Measurements from ENCODE around the gene PLOD3. TPM values are rescaled to one million over a fixed set of nuclear protein-coding genes. Genes with fewer than 3 reads are reported as not detected.
A peak's percentile ranks its signal among the peaks of the same experiment; 100 is the strongest.
"Not testable (repeated sequence)": the region's sequence is repeated elsewhere in the genome, so short reads cannot be mapped to it uniquely, and the experiment has no call there.

PLOD3 gene
- total RNA-seq, 2 donors from 2014 or later, result 31.5 to 55.9 TPM

DNA sequence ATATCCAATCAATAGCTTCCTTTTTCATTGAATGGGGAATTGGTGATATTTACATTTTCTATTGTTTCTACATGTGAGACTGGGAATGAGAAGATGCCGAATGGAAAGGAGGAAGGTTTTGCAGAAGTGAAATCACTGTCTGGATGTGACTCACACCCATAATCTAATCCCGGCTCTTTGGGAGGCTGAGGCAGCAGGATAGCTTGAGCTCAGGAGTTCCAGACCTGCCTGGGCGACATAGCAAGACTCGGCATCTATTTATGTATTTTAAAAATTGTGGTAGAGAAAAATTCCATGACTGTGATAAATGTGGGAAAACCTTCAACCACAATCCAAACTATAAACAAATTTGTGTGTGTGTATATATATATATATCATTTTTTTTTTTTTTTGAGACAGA lies 38.4 kb upstream of the PLOD3 start:
- H3K4me1 ChIP-seq (ENCODE audit: control insufficient read depth in 1 of 2, low read depth in 2 of 2), result peaks cover 7 to 9% of the 10 kb centered on the region in 2 donors
- H3K27me3 ChIP-seq (replicated peaks; ENCODE audit: insufficient read depth), result no peaks in the 10 kb centered on the region
- TF ChIP-seq, protein P1, sequence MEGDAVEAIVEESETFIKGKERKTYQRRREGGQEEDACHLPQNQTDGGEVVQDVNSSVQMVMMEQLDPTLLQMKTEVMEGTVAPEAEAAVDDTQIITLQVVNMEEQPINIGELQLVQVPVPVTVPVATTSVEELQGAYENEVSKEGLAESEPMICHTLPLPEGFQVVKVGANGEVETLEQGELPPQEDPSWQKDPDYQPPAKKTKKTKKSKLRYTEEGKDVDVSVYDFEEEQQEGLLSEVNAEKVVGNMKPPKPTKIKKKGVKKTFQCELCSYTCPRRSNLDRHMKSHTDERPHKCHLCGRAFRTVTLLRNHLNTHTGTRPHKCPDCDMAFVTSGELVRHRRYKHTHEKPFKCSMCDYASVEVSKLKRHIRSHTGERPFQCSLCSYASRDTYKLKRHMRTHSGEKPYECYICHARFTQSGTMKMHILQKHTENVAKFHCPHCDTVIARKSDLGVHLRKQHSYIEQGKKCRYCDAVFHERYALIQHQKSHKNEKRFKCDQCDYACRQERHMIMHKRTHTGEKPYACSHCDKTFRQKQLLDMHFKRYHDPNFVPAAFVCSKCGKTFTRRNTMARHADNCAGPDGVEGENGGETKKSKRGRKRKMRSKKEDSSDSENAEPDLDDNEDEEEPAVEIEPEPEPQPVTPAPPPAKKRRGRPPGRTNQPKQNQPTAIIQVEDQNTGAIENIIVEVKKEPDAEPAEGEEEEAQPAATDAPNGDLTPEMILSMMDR (IDR thresholded peaks at IDR 0.05), result no peak
- no peak overlapping the region for H3K27ac ChIP-seq
- H3K36me3 ChIP-seq, result no peaks in the 10 kb centered on the region
- no peak overlapping the region for H3K4me3 ChIP-seq
- DNase-seq (ENCODE audit: low spot score), result no peak
- no peaks in the 10 kb centered on the region for H3K9me3 ChIP-seq
- ATAC-seq (ENCODE audit: insufficient number of reproducible peaks, low FRiP score, low read depth), result no peak

DNA sequence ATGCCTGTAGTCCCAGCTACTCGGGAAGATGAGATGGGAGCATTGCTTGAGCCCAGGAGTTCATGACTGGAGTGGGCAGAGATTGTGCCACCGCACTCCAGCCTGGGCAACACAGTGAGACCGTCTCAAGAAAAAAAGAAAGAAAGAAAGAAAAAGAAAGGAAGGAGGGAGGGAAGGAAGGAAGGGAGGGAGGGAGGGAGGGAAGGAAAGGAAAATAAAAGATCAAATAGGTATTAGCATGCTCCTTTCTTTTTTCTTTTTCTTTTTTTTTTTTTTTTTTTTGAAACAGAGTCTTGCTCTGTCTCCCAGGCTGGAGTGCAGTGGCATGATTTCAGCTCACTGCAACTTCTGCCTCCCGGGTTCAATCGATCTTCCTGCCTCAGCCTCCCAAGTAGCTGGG lies 35.8 kb upstream of the PLOD3 start:
- not testable (repeated sequence) for ATAC-seq (ENCODE audit: insufficient number of reproducible peaks, low FRiP score, low read depth); H3K9me3 ChIP-seq; H3K27ac ChIP-seq; H3K27me3 ChIP-seq (replicated peaks; ENCODE audit: insufficient read depth); DNase-seq (ENCODE audit: low spot score); H3K4me3 ChIP-seq
- peaks cover 13 to 16% of the 10 kb centered on the region in 2 donors for H3K4me1 ChIP-seq (ENCODE audit: control insufficient read depth in 1 of 2, low read depth in 2 of 2)
- H3K36me3 ChIP-seq, result peaks cover 10% of the 10 kb centered on the region

DNA sequence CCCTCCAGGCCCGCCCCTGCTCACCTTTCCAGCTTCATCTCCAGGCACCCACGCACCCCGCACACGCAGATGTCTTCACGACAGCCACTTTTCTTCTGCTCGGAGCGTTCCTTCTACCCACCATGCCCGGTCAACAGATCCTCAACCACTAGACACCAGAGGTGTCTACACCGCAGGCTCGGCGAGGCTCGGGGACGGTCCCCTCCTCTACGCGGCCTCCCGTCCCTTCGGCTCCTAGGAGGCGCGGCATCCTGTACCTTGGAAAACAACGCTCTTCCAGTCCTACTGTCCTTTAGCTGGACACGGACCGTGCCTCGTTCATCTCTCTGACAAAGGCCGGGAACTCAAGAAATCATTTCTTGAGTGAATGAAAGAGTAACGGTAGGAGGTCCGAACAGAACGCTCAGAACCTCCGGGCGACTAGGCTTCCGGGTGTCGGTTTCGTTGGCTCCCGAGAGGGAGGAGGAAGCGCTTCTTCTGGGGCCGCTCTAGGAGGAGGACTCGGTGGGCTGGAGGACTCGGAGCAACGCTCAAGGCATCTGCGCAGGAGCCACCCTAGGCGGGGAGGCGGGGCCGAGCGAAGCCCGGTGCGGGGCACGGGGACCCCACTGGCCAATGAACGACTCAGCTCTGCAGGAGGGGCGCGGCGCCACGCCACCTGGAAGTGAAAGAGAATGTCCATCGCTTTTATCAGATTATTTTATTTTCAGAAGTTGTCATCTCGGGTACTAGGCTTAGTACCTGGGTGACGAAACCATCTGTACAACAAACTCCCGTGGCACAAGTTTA lies 34.7 kb upstream of the PLOD3 start:
- Histone ChIP-seq H3K36me3 (peaks cover 10% of the 10 kb centered on the region), H3K4me3 (peak overlapping the region; percentile 99), H3K9me3 (no peaks in the 10 kb centered on the region), H3K27me3 (replicated peaks; ENCODE audit: insufficient read depth) (no peaks in the 10 kb centered on the region), H3K27ac (peak overlapping the region; percentile 54 to 81), H3K4me1 (ENCODE audit: control insufficient read depth in 1 of 2, low read depth in 2 of 2) (peaks cover 13 to 16% of the 10 kb centered on the region in 2 donors)
- ATAC-seq (ENCODE audit: insufficient number of reproducible peaks, low FRiP score, low read depth) (peak; percentile 92), DNase-seq (ENCODE audit: low spot score) (peak; percentile 88)
- TF ChIP-seq, protein P1 (IDR thresholded peaks at IDR 0.05), result no peak

DNA sequence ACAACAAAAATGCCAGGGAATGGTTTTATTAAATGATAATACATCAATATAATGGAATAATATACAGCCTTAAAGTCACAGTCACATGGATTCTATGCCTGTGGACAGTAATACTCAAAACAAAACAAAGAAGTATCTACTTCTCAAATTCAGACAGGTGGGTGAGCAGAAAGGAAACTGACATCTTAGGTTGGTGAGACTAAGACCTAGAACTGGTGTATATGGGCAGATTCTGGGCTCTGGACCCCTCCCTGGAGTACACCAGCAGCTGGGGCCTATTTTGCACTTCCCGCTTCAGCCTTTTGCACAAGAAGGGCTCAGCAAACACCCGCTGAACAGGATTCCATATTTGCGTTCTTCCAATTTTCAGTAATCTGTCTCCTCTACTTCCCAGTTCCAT lies 32.9 kb upstream of the PLOD3 start:
- Histone ChIP-seq H3K27me3 (replicated peaks; ENCODE audit: insufficient read depth) (no peaks in the 10 kb centered on the region), H3K4me3 (no peak overlapping the region), H3K27ac (no peak overlapping the region), H3K4me1 (ENCODE audit: control insufficient read depth in 1 of 2, low read depth in 2 of 2) (peaks cover 14 to 30% of the 10 kb centered on the region in 2 donors), H3K36me3 (peaks cover 10% of the 10 kb centered on the region), H3K9me3 (no peaks in the 10 kb centered on the region)
- TF ChIP-seq, protein P1 (IDR thresholded peaks at IDR 0.05), result no peak
- ATAC-seq (ENCODE audit: insufficient number of reproducible peaks, low FRiP score, low read depth) (no peak), DNase-seq (ENCODE audit: low spot score) (no peak)

DNA sequence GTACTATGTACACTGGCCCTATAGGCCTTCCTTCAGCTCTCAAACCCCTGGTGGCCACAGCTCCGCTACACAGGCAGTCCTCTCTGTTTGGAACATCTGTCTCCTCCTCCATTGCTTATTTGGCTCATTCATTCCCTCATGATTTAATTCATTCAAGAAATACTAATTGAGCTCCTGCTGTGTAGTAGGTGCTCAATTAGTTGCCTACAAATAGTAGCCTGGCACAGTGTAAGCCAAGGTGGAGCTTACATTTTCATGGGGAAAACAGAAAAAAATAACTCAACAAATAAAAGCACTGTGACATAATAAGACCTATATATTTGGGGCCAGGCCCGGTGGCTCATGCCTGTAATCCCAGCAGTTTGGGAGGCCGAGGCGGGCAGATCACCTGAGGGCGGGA lies 30.9 kb upstream of the PLOD3 start:
- Histone ChIP-seq H3K9me3 (no peaks in the 10 kb centered on the region), H3K4me1 (ENCODE audit: control insufficient read depth in 1 of 2, low read depth in 2 of 2) (peaks cover 21 to 41% of the 10 kb centered on the region in 2 donors), H3K27me3 (replicated peaks; ENCODE audit: insufficient read depth) (no peaks in the 10 kb centered on the region), H3K4me3 (no peak overlapping the region), H3K36me3 (peaks cover 10% of the 10 kb centered on the region), H3K27ac (no peak overlapping the region)
- DNase-seq (ENCODE audit: low spot score), result no peak
- TF ChIP-seq, protein P1 (IDR thresholded peaks at IDR 0.05), result no peak
- no peak for ATAC-seq (ENCODE audit: insufficient number of reproducible peaks, low FRiP score, low read depth)
